GM19025 (cell line): ENCODE data around the gene UBE2C.
"Not testable (repeated sequence)": the region's sequence is repeated elsewhere in the genome, so short reads cannot be mapped to it uniquely, and the experiment has no call there.

Source experiments
- ATAC-seq: cut with Tn5 transposase; IDR thresholded peaks from one replicate; pipeline ENCODE4 v1.9.1; 2021; ENCODE audit warnings: mild to moderate bottlenecking, low read depth, moderate library complexity; ENCODE audit not compliant: unreplicated experiment

The UBE2C gene

DNA sequence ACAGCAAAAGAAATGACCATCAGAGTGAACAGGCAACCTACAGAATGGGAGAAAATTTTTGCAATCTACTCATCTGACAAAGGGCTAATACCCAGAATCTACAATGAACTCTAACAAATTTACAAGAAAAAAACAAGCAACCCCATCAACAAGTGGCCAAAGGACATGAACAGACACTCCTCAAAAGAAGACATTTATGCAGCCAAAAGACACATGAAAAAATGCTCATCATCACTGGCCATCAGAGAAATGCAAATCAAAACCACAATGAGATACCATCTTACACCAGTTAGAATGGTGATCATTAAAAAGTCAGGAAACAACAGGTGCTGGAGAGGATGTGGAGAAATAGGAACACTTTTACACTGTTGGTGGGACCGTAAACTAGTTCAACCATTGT lies 14.9 kb upstream of the UBE2C start:
- not testable (repeated sequence) for ATAC-seq

- not testable (repeated sequence) for ATAC-seq
These were observed 14.5 kb upstream of the UBE2C start for GRCh38 chr20:45797955-45798354.

GRCh38 chr20:45798935-45799642 lies 13.4 kb upstream of the UBE2C start:
- no peak for ATAC-seq

- ATAC-seq: no peak
These were observed 10.6 kb upstream of the UBE2C start for GRCh38 chr20:45801851-45802250.

DNA sequence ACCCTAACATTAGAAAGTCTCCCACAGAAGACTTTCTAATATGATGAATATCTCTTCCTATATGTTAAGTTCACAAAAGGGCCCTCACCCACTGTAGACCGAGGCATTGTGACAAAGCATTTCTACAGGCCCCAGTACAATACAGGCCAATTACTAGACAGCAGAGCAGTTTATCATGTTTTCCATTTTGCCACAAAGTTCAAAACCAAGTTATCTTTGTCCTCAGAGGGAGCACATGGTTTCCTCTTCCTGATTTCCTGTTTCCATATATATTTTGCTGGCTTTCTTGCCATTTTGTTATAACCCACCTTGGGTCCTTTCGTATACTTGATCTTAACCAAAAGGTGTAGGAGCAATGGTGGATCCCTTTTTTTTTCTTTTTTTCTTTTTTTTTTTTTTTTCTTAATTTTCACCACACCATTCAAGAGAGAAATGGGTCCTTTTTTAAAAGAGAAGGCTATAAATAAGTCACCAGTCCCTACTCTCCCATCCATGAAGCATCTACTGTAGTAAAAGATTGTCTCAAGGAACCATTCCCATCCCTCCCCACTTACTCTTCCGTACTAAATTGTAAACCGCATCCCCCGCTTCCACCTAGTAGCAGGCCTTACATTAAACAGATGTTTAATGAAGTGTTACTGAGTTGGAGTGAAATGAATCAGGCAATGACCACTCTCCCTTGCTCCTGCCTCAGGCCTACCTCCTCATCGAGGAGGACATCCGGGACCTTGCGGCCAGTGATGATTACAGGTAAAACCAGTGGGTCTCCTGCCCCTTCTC lies 2.1 kb upstream of the UBE2C start:
- ATAC-seq: no peak

DNA sequence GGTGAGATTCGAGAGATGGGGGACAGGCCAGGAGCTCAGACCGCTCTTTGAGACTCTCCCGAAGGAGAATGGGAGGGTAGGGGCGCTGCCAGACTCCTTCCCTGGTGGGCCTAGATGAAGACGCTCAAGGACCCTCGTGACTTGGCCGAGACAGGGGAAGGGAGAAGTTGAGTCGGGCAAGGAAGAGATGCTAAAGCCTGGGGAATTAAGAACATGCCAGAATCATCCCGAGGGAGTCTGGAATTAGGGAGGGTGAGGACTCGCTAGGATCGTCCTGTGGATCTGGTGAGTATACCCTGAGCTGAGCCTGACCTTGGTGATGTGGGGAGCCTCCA lies 529 bp downstream of the UBE2C start:
- ATAC-seq: no peak

- ATAC-seq: no peak
These were observed 1.0 kb downstream of the UBE2C start for GRCh38 chr20:45813489-45813888.

DNA sequence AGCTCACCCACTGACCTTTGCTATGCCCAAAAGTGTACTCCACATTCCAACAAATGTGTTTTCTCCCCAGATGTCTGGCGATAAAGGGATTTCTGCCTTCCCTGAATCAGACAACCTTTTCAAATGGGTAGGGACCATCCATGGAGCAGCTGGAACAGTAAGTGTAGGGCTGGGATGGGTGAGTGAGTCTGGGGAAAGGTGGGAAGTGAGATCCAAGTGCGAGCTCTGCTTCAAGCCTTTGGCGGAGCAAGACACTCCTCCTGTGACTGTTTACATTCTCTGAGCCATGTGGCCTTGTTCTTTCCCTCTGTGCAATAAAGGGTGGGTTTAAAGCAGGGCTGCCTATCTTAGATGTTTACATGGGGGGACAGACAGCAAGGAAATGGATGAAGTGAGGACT lies 1.9 kb downstream of the UBE2C start:
- no peak for ATAC-seq

- ATAC-seq: no peak
These were observed 4.5 kb downstream of the UBE2C start for GRCh38 chr20:45816951-45817350.

DNA sequence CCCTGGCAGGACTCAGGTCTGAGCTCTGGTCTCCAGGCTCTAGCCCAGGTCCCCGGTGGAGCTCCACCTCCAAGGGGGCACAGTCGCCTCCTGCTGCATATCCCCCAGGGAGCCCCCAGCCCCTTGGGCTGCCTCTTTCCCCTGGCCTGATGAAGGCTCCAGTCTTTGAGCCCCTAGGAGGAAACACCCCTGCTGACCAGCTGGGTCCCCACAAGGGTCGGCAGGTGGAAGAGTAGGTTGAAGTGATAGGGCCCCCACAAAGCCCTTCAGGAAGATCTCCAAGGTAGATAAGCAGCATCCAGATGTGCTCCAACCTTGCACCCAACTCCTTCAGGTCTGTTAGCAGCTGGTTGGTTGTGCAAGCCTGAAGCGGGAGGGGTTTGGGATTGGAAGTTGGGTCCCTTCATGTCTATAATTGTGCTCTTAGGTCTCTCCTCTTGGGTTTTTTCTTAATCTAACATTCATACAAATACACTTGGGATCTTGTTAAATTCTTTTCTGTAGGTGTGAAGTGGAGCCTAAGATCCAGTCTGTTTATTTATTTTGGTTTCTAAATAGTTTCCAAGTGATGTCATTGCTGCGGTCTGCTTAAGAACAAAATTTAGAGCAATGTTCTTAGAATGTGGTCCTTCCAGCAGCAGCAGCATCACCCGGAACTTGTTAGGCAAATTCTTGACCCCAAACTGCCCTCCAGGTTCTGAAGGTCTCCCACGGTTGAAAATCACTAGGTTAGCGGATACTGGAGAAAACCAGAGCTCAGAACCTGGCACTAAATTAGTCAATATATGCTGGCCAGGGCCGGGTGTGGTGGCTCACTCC lies 5.1 kb downstream of the UBE2C start:
- no peak for ATAC-seq

GRCh38 chr20:45818239-45818638 lies 5.8 kb downstream of the UBE2C start:
- ATAC-seq: no peak

DNA sequence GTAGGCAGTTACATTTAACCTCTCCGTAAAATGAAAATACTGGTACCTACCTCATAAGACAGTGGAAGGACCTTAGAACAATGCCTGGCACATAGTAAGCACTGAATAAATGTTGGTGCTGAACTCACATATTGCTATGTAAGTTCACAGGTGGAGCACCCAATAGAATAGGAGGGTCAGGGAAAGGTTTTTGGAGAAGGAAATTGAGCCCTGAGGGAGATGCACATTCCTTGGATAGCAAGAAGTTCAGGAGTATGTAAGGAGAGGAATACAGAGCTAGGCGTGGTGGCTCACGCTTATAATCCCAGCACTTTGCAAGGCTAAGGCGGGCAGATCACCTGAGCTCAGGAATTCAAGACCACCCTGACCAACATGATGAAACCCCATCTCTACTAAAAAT lies 7.0 kb downstream of the UBE2C start:
- ATAC-seq: no peak

DNA sequence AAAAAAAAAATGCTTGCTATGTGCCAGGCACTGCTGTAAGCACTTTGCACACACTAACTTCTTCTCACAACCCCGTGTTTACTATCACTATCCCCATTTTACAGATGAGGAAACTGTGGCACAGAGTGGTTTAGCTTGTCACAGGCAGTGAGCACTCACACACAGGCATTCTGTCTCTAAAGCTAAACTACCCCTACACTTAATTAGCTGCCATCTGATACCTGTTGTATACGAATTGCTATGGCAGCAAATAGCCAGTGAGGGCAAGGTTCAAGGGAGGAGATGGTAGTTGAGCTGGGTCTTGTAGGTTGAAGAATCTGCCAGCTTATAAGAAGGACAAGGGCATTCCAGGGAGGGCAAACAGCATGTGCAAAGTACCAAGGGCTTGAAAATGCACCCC lies 9.5 kb downstream of the UBE2C start:
- ATAC-seq: no peak

DNA sequence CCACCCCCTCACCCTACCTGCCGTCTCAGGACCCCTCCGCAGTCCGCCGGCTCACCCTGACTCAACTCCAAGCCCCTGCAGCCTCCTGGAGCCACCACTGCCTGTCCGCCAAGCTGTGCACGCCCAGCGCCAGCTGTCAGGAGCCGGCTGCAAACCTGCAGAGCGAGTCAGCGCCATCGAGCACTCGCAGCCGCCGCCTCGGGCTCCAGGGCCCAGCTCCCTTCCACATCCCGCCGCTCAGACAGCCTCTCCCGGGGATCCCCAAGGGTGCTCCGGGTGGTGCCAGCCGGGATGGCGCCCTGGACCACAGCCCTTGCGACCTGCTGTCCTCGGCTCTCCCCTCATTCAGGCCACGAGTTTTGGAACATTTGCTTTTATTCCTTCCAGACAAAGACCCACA lies 10.4 kb downstream of the UBE2C start:
- ATAC-seq: no peak

DNA sequence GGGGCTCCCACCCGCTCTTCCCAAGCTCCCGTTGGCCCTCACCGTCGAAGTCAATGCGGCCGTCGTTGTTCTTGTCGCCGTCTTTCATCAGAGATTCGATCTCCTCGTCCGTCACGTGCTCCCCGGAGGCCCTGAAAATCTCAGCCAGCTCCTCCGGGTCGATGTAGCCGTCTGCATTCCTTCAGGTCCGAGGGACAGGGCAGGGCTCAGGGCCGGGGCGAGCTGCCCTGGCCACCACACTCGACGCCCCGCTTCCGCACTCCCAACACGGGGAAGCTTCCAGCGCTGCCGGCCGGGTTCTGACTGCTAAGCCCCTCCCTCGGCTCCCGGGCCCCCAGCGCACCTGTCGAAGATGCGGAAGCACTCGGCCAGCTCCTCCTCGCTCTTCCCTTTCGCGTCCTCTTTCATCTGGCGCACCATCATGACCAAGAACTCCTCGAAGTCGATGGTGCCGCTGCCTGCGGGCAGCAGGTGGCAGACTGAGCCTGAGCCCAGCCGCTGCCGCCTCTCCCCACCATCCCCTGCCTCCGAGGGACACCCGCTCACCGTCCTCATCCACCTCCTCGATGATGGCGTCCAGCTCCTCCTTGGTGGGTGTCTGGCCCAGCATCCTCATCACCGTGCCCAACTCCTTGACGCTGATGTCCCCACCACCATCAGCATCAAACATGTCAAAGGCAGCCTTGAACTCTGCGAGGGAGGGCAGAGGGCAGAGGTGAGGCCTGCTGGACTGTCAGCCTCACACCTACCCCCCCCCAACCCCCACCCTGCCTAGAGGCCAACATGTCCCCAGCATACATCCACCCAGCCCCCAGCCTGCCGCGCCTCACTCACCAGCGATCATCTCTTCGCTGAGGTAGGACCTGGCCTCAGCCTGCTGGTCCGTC lies 11.7 kb downstream of the UBE2C start:
- ATAC-seq: no peak

- ATAC-seq: no peak
These were observed 14.1 kb downstream of the UBE2C start for GRCh38 chr20:45826381-45827019.

- ATAC-seq: no peak
These were observed 14.7 kb downstream of the UBE2C start, which contains the start of gene TNNC2 for GRCh38 chr20:45827030-45827652. TNNC2 (minus strand) TSS chr20:45827312; CDS start chr20:45827248, 64 bp downstream.

DNA sequence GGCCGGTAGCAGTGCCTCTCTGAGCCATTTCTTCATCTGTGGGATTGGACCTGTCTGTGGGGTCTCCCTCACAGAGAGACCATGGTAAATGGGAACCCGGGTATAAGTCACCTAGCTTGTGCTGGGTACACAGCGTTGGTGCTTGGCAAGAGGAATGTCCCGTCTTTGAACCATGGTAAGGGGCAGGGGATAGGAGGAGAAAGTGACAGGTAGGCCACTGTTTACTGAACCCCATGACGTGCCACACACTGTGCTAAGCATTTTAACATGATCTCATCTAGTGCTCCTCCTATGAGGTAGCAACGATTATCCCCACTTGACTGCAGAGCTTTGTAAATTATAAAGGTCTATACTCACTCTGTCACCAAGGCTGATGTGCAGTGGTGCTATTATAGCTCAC lies 15.3 kb downstream of the UBE2C start:
- ATAC-seq: no peak

DNA sequence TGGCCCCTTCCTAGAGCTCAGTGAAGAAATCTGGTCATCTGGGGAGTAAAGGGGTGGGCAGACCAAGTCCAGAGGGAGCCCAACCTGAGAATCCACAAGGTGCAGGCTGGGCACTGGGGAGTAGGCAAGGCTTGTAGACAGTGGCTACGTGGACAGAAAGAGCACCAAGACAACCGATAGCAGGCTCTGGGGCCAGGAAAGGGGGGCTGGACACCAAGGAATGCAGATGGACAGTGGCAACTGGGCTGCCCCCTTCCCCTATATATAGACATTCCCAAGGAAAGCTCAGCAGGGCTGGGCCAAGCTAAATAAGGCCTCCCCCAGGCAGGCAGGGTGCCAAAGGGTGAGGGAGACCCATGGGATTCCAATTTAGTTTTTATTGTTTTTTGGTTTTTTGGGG lies 16.1 kb downstream of the UBE2C start:
- ATAC-seq: no peak
